ENCODE measurements around the gene POLE.

Gene POLE

DNA sequence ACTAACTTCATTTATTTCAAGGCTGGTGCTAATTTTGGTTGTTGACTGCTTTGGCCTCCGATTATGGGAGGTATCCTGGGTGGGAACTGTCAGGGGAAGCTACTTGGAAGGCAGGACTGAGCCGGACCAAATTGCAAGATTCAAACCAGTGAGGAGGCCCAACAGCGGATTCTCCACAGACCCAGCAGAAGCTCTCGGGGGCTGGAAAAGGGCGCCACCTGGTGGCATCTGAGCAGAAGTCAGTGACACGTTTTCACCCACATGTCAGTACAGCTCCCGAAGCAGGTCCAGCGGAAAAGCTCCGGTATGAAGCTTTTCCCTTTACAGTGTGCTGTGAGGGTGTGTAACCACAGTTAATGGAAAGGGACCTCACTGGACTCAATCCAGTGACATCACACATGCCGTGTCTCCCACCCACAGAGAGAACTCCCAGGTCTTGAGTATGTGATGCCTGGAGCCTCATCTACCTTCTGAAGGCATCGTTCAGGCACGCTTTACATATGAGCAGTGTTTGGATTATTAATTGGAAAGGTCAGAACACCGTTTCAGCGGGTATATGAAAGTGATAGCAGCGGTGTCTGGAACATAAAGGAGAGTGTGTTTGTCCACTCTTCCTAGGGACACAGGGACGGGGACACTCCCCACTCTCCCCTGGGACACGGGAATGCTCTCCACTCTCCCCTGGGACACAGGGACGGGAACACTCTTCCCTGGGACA, 72.1 kb downstream of the POLE start:
- Mint-ChIP-seq H3K4me1 (peaks cover 10% of the 10 kb centered on the region), H3K27ac (no peak overlapping the region), H3K36me3 (ENCODE audit: low read depth) (peaks cover 7% of the 10 kb centered on the region), H3K27me3 (peaks cover 50% of the 10 kb centered on the region), H3K4me3 (no peak overlapping the region), H3K9me3 (peaks cover 8% of the 10 kb centered on the region)
- DNase-seq: peak; percentile 84
- ATAC-seq: peak; percentile 83

DNA sequence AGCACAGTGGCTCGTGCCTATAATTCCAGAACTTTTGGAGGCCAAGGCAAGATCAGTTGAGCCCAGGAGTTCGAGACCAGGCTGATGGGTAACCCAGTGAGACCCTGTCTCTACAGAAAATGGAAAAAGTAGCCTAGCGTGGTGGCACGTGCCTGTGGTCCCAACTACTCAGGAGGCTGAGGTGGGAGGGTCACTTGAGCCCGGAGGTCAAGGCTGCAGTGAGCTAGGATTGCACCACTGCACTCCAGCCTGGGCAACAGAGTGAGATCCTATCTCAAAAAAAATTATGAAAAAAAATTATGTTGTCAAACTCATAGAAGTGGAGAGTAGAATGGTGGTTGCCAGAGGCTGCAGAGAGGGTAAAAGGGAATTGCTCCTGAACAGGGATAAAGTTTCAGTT, 73.1 kb downstream of the POLE start:
- no peak for DNase-seq
- Mint-ChIP-seq H3K9me3 (peaks cover 8% of the 10 kb centered on the region), H3K27me3 (peaks cover 57% of the 10 kb centered on the region), H3K27ac (no peak overlapping the region), H3K4me3 (no peak overlapping the region), H3K4me1 (peaks cover 10% of the 10 kb centered on the region), H3K36me3 (ENCODE audit: low read depth) (peaks cover 7% of the 10 kb centered on the region)
- no peak for ATAC-seq

- no peaks in the 10 kb centered on the region for H3K9me3 Mint-ChIP-seq
- ATAC-seq (no peak), DNase-seq (no peak)
- H3K27me3 Mint-ChIP-seq: peaks cover 61% of the 10 kb centered on the region
- no peak overlapping the region for H3K27ac Mint-ChIP-seq
- H3K4me3 Mint-ChIP-seq: no peak overlapping the region
- H3K36me3 Mint-ChIP-seq (ENCODE audit: low read depth): peaks cover 4% of the 10 kb centered on the region
- peaks cover 12% of the 10 kb centered on the region for H3K4me1 Mint-ChIP-seq
These were observed 75.5 kb downstream of the POLE start for GRCh38 chr12:132611620-132612019.

GRCh38 chr12:132610866-132611602, 76.1 kb downstream of the POLE start:
- no peak overlapping the region for H3K27ac Mint-ChIP-seq
- no peak overlapping the region for H3K4me3 Mint-ChIP-seq
- no peaks in the 10 kb centered on the region for H3K9me3 Mint-ChIP-seq
- H3K27me3 Mint-ChIP-seq: peaks cover 60% of the 10 kb centered on the region
- peaks cover 14% of the 10 kb centered on the region for H3K4me1 Mint-ChIP-seq
- DNase-seq (no peak), ATAC-seq (no peak)
- peaks cover 3% of the 10 kb centered on the region for H3K36me3 Mint-ChIP-seq (ENCODE audit: low read depth)

- H3K9me3 Mint-ChIP-seq: no peaks in the 10 kb centered on the region
- H3K27me3 Mint-ChIP-seq: peaks cover 56% of the 10 kb centered on the region
- DNase-seq: no peak
- no peak for ATAC-seq
- no peak within 1 kb of the TSS for H3K4me3 Mint-ChIP-seq
- peaks cover 3% of the 10 kb centered on the region for H3K36me3 Mint-ChIP-seq (ENCODE audit: low read depth)
- H3K27ac Mint-ChIP-seq: no peak within 1 kb of the TSS
- H3K4me1 Mint-ChIP-seq: peaks cover 14% of the 10 kb centered on the region
These were observed 76.9 kb downstream of the POLE start, which contains the start of gene LRCOL1 for GRCh38 chr12:132610051-132610759. LRCOL1 (minus strand) TSS chr12:132610582; CDS start chr12:132606251, 4,331 bp downstream.

DNA sequence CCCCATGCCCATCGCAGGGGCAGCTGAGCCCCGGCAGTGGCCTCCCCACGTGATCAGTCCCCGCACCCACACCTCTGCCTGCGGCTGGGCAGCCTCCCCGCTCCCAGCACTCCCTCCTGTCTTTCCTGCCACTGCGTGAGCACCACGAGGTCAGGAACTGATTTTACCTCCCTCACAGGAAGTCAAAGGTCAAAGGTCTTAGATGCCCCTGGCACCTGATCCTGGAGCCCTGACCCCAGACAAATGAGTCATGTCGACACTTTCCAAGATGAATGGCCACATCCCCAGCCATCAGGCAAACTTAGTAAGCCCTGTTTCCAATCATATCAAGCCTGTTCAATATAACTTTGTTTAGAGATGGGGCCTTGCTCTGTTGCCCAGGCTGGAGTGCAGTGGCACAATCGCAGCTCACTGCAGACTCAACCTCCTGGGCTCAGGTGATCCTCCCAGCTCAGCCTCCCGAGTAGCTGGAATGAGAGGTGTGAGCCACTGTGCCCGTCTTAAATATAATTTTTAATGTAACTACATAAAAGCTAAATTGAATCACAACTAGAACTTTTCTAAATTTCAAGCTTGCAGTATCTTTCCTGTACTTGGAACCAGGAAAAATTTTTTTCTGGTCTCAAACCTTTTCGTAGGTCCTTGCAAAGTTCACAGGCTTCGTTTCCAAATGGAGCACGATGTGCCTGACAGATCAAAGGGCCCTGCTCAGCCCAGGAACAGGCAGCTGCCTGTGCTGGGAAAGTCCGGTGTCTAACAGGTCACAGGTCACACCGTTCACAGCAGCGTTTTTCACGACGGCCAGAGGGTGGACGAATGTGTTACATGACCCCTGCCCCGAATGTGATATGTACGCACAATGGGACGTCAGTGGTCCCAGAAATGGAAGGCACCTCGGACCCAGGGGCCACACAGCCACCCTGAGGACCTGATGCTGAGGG, 78.6 kb downstream of the POLE start:
- Mint-ChIP-seq H3K27me3 (peaks cover 61% of the 10 kb centered on the region), H3K4me3 (no peak overlapping the region), H3K36me3 (ENCODE audit: low read depth) (no peaks in the 10 kb centered on the region), H3K4me1 (peaks cover 12% of the 10 kb centered on the region), H3K27ac (no peak overlapping the region), H3K9me3 (no peaks in the 10 kb centered on the region)
- ATAC-seq (no peak), DNase-seq (no peak)

DNA sequence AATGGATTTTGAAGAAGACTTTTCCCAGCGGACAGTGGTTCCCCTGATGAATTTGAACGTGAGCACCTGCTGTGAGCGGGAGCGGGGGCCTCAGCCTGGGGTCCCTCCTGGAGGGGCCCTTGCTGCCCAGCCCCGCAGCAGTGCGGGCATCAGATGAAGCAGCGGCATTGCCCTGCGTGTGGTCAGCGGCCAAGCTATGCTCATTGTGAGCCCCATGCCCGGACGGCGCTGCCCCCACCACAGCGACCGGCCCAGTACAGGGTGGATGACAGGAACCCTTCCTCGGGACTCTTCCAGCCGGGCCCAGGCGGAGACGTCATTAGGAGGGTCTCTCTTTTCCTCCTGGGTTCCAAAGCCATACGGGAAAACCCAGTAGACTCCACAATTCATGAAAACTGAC, 80.2 kb downstream of the POLE start:
- Mint-ChIP-seq H3K36me3 (ENCODE audit: low read depth) (no peaks in the 10 kb centered on the region), H3K9me3 (no peaks in the 10 kb centered on the region), H3K4me1 (peaks cover 12% of the 10 kb centered on the region), H3K4me3 (no peak overlapping the region), H3K27me3 (peaks cover 71% of the 10 kb centered on the region), H3K27ac (no peak overlapping the region)
- ATAC-seq (no peak), DNase-seq (no peak)

DNA sequence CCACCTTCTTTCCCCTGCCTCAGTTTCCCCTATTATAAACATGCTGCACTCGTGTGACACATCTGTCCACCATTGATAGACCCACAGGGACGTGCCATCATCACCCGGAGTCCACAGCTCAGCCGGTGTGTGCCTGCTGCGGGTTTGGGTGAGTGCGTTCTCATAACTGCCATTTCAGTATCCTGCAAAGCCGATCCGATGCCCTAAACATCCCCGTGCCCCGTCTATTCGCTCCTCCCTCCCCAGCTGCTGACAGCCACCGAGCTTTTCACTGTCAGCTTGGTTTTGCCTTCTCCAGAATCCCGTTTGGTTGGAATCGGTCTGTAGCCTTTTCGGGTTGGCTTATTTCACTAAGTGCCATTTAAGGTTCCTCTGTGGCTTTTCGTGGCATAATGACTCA, 80.7 kb downstream of the POLE start:
- Mint-ChIP-seq H3K36me3 (ENCODE audit: low read depth) (no peaks in the 10 kb centered on the region), H3K4me3 (no peak overlapping the region), H3K9me3 (no peaks in the 10 kb centered on the region), H3K4me1 (peaks cover 12% of the 10 kb centered on the region), H3K27ac (no peak overlapping the region), H3K27me3 (peaks cover 70% of the 10 kb centered on the region)
- DNase-seq (no peak), ATAC-seq (no peak)

DNA sequence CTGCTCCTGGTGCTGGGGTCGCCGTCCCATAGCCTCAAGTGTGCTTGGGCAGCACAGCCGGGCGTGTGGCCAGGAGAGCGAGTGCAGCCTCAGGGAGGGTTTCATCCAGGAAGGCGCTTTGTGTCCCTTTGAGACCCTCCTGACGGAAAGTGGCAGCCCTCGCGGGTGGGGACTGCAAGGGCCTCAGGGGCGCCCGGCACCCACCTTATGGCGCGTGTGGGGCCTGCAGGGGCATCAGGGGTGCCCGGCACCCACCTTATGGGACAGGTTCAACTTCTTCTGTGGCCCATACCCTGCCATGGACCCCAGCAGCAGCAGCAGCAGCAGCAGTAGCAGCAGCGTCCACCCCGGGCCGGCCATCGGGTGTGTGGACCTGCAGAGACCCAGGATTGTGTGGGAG, 81.2 kb downstream of the POLE start:
- H3K27ac Mint-ChIP-seq: no peak overlapping the region
- no peak for DNase-seq
- H3K36me3 Mint-ChIP-seq (ENCODE audit: low read depth): no peaks in the 10 kb centered on the region
- peaks cover 14% of the 10 kb centered on the region for H3K4me1 Mint-ChIP-seq
- ATAC-seq: no peak
- no peak overlapping the region for H3K4me3 Mint-ChIP-seq
- H3K27me3 Mint-ChIP-seq: peaks cover 70% of the 10 kb centered on the region
- no peaks in the 10 kb centered on the region for H3K9me3 Mint-ChIP-seq

GRCh38 chr12:132604668-132605441, 82.3 kb downstream of the POLE start:
- H3K4me3 Mint-ChIP-seq: no peak overlapping the region
- H3K9me3 Mint-ChIP-seq: no peaks in the 10 kb centered on the region
- no peak for DNase-seq
- no peaks in the 10 kb centered on the region for H3K36me3 Mint-ChIP-seq (ENCODE audit: low read depth)
- no peak overlapping the region for H3K27ac Mint-ChIP-seq
- H3K27me3 Mint-ChIP-seq: peaks cover 66% of the 10 kb centered on the region
- H3K4me1 Mint-ChIP-seq: peaks cover 17% of the 10 kb centered on the region
- no peak for ATAC-seq

DNA sequence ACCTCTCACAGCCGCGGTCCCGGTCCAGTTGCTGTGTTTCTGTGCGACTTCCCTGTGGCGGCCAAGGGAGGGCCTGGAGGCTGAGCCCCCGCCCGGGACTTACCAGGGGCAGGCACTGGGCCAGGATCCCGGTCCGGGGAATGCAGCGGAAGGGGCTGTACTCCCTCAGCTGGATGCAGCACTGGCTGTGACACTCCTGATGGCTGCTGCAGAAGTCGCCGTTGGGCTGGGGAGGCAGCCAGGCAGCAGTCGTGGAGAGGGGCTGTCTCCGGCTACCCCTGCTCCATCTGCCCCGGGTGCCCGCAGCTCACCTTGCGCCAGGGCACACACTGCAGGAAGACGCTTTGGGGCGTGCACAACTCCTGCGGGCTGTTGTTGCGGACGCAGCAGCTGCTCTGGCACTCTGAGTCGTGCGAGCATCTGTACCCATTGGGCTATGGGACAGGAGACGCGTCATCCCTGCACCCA, 83.0 kb downstream of the POLE start:
- Mint-ChIP-seq H3K27ac (no peak overlapping the region), H3K36me3 (ENCODE audit: low read depth) (no peaks in the 10 kb centered on the region), H3K9me3 (no peaks in the 10 kb centered on the region), H3K27me3 (peaks cover 67% of the 10 kb centered on the region), H3K4me1 (peaks cover 17% of the 10 kb centered on the region), H3K4me3 (no peak overlapping the region)
- ATAC-seq: no peak
- no peak for DNase-seq

DNA sequence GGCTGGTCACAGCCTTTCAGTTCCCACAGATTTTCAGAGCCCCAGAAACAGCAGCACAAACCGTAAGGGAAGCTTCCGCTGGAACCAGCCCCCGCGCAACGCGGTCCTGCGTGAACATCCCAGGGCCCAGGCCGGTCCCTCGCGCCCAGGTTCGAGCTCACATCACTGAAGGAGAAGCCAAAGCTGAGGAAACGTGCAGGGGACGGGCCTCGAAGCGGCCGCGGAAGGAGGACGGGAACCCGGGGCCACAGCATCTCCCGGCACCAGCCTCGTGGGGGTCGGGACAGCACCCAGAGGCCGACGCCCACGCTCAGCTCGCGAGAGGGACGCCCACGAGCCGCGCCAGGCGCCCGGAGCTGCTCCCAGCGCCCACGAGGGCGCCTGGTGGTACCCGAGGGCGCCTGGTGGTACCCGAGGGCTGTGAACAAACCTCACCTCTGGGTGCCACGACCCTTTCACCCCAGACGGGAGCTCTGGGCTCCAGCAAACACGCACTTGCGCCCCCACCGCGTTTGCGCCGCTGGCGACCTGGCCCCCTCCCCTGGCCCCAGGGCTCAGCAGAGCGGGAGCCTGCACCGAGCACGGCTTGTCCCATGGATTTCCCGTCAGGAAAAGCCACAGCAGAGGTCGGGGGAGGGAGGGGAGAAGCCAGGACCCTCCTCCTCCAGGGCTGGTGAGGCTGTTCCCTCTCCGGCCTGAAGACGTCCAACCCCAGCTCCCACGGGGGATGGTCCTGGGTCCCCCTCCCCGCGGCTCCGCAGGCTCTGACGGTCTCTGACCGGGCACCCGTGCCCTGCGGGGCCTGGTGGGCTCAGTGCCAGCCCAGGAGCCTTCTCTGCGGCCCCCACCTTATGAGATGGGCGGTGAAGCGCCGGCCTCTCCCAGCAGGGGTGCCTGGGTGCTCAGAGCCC, 83.6 kb downstream of the POLE start:
- H3K4me3 Mint-ChIP-seq: no peak overlapping the region
- no peak overlapping the region for H3K27ac Mint-ChIP-seq
- peaks cover 66% of the 10 kb centered on the region for H3K27me3 Mint-ChIP-seq

More for the DNA sequence above, 83.6 kb downstream of the POLE start:
- DNase-seq (no peak), ATAC-seq (no peak)
- peaks cover 20% of the 10 kb centered on the region for H3K4me1 Mint-ChIP-seq
- no peaks in the 10 kb centered on the region for H3K9me3 Mint-ChIP-seq
- H3K36me3 Mint-ChIP-seq (ENCODE audit: low read depth): no peaks in the 10 kb centered on the region
